Measurements from ENCODE around the gene AKT2. TPM values are rescaled to one million over a fixed set of nuclear protein-coding genes. Genes with fewer than 3 reads are reported as not detected.
"Not testable (repeated sequence)": the region's sequence is repeated elsewhere in the genome, so short reads cannot be mapped to it uniquely, and the experiment has no call there.

AKT2 gene
- 100 to 1,000 TPM in 2 of 4 donors, 10 to 100 TPM in 2; 88.0 to 387 (median 102) TPM for total RNA-seq

DNA sequence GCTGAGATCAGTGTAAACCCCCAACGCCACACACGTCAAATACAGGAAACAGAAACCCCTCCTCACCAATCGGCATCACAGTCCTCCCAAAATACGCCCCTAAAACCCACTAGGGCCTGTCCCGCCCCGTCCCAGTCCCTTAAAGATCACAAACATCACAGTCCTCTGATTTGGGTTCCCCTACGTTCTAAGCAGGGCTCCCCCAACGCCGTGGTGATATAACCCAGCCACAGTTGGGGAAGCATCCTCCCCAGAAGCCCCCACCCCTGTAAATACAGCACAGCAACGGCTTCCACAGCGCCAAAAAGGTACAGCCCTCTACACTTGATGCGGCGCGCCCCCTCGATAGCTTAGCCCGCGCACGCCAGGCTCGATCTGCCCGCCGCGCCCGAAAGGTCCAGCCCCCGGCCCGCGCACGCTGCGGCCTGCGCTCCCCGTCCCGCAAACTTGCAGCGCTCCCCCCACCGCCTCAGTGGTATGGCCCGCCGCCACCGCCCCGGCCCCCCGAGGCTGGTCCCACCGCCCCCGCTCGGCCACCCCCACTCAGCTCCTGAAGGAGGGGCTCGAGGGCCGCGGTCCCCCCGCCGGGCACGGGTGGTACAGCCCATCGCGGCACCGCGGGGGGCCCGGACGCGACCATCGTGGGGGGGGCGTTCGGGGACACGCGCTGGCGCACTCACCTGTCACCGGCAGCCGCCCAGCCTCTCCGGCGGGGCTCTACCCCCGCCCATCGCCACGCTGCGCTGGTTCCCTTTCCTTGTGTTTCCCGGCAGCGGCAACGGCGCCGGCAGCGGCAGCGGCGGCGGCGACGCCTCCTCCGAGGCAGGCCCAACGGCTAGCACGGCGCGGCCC lies at the start of gene AKT2:
Gene AKT2 (minus strand): TSS at position 845 of the 852 bp plus-strand sequence. CDS start 20,078 bp downstream, outside the sequence.
- H3K27me3 ChIP-seq, result no peaks in the 10 kb centered on the region
- intact Hi-C loops (cut with DNase I; ENCODE audit: low total_unique reads), result loop anchor here (5.0 to 10.0 kb wide), 6 partner anchors 63 to 1910 kb away; partner anchors contain the start of genes ARHGEF1, BLVRB, C19orf47 and LTBP4
- H3K4me1 ChIP-seq, result peaks cover 52 to 57% of the 10 kb centered on the region in 2 donors
- in situ Hi-C loops (cut with MboI; ENCODE audit: low sequenced_read_pairs in 4 of 4), result no loop called here
- peak within 1 kb of the TSS; percentile 89 to 99 (median 95) for H3K27ac ChIP-seq
- TF ChIP-seq CTCF (IDR thresholded peaks at IDR 0.05 in 4 of 5, conservative IDR thresholded peaks at IDR 0.05 in 1 of 5) (no peak), POLR2A (IDR thresholded peaks at IDR 0.05) (peak; percentile 58 to 61)
- DNase-seq, result peak in 1 of 2 donors; percentile 39
- H3K9me3 ChIP-seq, result no peaks in the 10 kb centered on the region
- H3K36me3 ChIP-seq, result no peaks in the 10 kb centered on the region
- ATAC-seq, result peak; percentile 14 to 19
- peak within 1 kb of the TSS; percentile 69 to 94 (median 77) for H3K4me3 ChIP-seq

- H3K27ac ChIP-seq; H3K9me3 ChIP-seq; ATAC-seq; DNase-seq; H3K4me1 ChIP-seq; H3K4me3 ChIP-seq; intact Hi-C loops (cut with DNase I; ENCODE audit: low total_unique reads); H3K27me3 ChIP-seq; in situ Hi-C loops (cut with MboI; ENCODE audit: low sequenced_read_pairs in 4 of 4): not testable (repeated sequence)
- H3K36me3 ChIP-seq, result peaks cover 4 to 82% of the 10 kb centered on the region in 2 donors
These were observed 47.9 kb upstream of the AKT2 start for GRCh38 chr19:40333083-40333482.

DNA sequence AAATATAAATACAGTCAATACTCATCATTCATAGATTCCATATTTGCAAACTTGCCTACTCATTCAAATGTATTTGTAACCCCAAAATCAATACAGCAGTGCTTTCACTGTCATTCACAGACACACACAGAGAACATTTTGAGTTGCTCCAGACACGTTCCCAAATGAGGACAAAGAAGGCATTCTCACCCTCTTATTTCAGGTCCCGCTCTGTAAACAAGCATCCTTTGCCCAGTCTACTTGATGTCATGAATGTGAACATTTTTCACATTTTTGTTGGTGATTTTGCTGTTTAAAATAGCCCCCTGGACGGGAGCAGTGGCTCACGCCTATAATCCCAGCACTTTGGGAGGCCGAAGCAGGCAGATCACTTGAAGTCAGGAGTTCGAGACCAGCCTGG lies 47.5 kb upstream of the AKT2 start:
- Histone ChIP-seq H3K27ac (no peak overlapping the region), H3K4me1 (no peaks in the 10 kb centered on the region), H3K36me3 (peaks cover 4 to 86% of the 10 kb centered on the region in 2 donors), H3K9me3 (no peaks in the 10 kb centered on the region), H3K27me3 (no peaks in the 10 kb centered on the region), H3K4me3 (no peak overlapping the region)
- DNase-seq (no peak), ATAC-seq (no peak)
- in situ Hi-C loops (cut with MboI; ENCODE audit: low sequenced_read_pairs in 4 of 4) (no loop called here), intact Hi-C loops (cut with DNase I; ENCODE audit: low total_unique reads) (no loop called here)
- TF ChIP-seq CTCF (IDR thresholded peaks at IDR 0.05 in 4 of 5, conservative IDR thresholded peaks at IDR 0.05 in 1 of 5), result no peak
- TF ChIP-seq POLR2A (IDR thresholded peaks at IDR 0.05), result no peak

GRCh38 chr19:40331052-40331451 lies 45.9 kb upstream of the AKT2 start:
- Histone ChIP-seq H3K27me3 (no peaks in the 10 kb centered on the region), H3K4me3 (no peak overlapping the region), H3K36me3 (peaks cover 4 to 95% of the 10 kb centered on the region in 2 donors), H3K27ac (no peak overlapping the region), H3K9me3 (no peaks in the 10 kb centered on the region), H3K4me1 (no peaks in the 10 kb centered on the region)
- in situ Hi-C loops (cut with MboI; ENCODE audit: low sequenced_read_pairs in 4 of 4), result no loop called here
- ATAC-seq (no peak), DNase-seq (no peak)
- no peak for TF ChIP-seq POLR2A (IDR thresholded peaks at IDR 0.05)
- intact Hi-C loops (cut with DNase I; ENCODE audit: low total_unique reads), result no loop called here

- no peak overlapping the region for H3K27ac ChIP-seq
- ATAC-seq (no peak), DNase-seq (no peak)
- H3K9me3 ChIP-seq, result no peaks in the 10 kb centered on the region
- in situ Hi-C loops (cut with MboI; ENCODE audit: low sequenced_read_pairs in 4 of 4) (no loop called here), intact Hi-C loops (cut with DNase I; ENCODE audit: low total_unique reads) (no loop called here)
- TF ChIP-seq POLR2A (IDR thresholded peaks at IDR 0.05), result no peak
- TF ChIP-seq CTCF (IDR thresholded peaks at IDR 0.05 in 4 of 5, conservative IDR thresholded peaks at IDR 0.05 in 1 of 5), result no peak
- H3K27me3 ChIP-seq, result no peaks in the 10 kb centered on the region
- no peak overlapping the region for H3K4me3 ChIP-seq
- no peaks in the 10 kb centered on the region for H3K4me1 ChIP-seq
- peaks cover 5 to 95% of the 10 kb centered on the region in 2 donors for H3K36me3 ChIP-seq
These were observed 41.1 kb upstream of the AKT2 start for GRCh38 chr19:40326201-40326600.

Measured in gastrocnemius medialis (tissue), 4 donors.